ENCODE measurements around the gene DIAPH2. TPM values are rescaled to one million over a fixed set of nuclear protein-coding genes. Genes with fewer than 3 reads are reported as not detected.

The DIAPH2 gene
- total RNA-seq, 4 donors from 2014 or later = 41.8 to 64.5 (median 54.5) TPM

- no peaks in the 10 kb centered on the region for H3K9me3 ChIP-seq
- peaks cover 0 to 4% (median 0%) of the 10 kb centered on the region in 4 donors for H3K36me3 ChIP-seq
- no peak overlapping the region for H3K27ac ChIP-seq (replicated peaks in 1 of 4)
- WGBS = 90% methylated on average over 3 of the region's 3 CpGs
- H3K27me3 ChIP-seq = no peaks in the 10 kb centered on the region
- DNase-seq (ENCODE audit: extremely low spot score) = no peak
- H3K4me1 ChIP-seq = no peaks in the 10 kb centered on the region
- TF ChIP-seq EP300 (IDR thresholded peaks at IDR 0.05) = no peak
- TF ChIP-seq POLR2A (IDR thresholded peaks at IDR 0.05; ENCODE audit: low read depth) = no peak
- TF ChIP-seq CTCF (IDR thresholded peaks at IDR 0.05) = no peak
- no peak for TF ChIP-seq POLR2AphosphoS5 (IDR thresholded peaks at IDR 0.05)
- intact Hi-C loops (cut with DNase I) = no loop called here
- no peak overlapping the region for H3K4me3 ChIP-seq
Measured at GRCh38 chrX:97384685-97385084, 700.0 kb downstream of the DIAPH2 start.

- Histone ChIP-seq H3K4me1 (no peaks in the 10 kb centered on the region), H3K36me3 (peaks cover 0 to 4% (median 0%) of the 10 kb centered on the region in 4 donors), H3K27me3 (no peaks in the 10 kb centered on the region), H3K27ac (replicated peaks in 1 of 4) (no peak overlapping the region), H3K9me3 (no peaks in the 10 kb centered on the region), H3K4me3 (no peak overlapping the region)
- no peak for TF ChIP-seq POLR2AphosphoS5 (IDR thresholded peaks at IDR 0.05)
- TF ChIP-seq EP300 (IDR thresholded peaks at IDR 0.05) = no peak
- TF ChIP-seq CTCF (IDR thresholded peaks at IDR 0.05) = no peak
- TF ChIP-seq POLR2A (IDR thresholded peaks at IDR 0.05; ENCODE audit: low read depth) = no peak
- intact Hi-C loops (cut with DNase I) = no loop called here
- DNase-seq (ENCODE audit: extremely low spot score) = no peak
Measured at GRCh38 chrX:97387004-97387403, 702.4 kb downstream of the DIAPH2 start.

DNA sequence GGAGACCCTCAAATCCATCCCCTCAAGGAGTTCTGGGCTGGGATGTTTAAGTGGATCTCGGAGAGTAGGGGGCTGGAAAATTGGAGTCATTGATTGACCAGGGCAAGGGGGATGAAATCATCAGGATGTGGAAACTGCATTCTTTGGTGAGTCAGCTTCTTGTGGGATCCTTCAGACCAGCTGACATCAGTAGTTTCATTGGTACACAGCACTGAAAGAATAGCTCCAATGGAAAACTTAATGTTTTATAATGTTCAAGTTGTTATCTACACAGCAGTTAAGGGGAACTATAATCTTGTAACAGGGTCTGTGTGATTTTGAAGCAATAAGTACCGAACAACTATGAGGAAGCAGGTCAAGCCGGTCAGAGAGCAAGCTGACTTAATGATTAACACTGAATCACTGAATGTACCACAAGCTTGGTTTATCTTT lies 705.1 kb downstream of the DIAPH2 start:
- no peaks in the 10 kb centered on the region for H3K9me3 ChIP-seq
- H3K27me3 ChIP-seq = no peaks in the 10 kb centered on the region
- intact Hi-C loops (cut with DNase I) = no loop called here
- no peaks in the 10 kb centered on the region for H3K4me1 ChIP-seq
- no peak for TF ChIP-seq POLR2AphosphoS5 (IDR thresholded peaks at IDR 0.05)
- no peak for TF ChIP-seq CTCF (IDR thresholded peaks at IDR 0.05)
- TF ChIP-seq EP300 (IDR thresholded peaks at IDR 0.05) = no peak
- no peak for TF ChIP-seq POLR2A (IDR thresholded peaks at IDR 0.05; ENCODE audit: low read depth)
- H3K4me3 ChIP-seq = no peak overlapping the region
- H3K36me3 ChIP-seq = peaks cover 0 to 4% (median 0%) of the 10 kb centered on the region in 4 donors
- DNase-seq (ENCODE audit: extremely low spot score) = no peak
- H3K27ac ChIP-seq (replicated peaks in 1 of 4) = no peak overlapping the region
- 81% methylated on average over 3 of the region's 3 CpGs for WGBS

DNA sequence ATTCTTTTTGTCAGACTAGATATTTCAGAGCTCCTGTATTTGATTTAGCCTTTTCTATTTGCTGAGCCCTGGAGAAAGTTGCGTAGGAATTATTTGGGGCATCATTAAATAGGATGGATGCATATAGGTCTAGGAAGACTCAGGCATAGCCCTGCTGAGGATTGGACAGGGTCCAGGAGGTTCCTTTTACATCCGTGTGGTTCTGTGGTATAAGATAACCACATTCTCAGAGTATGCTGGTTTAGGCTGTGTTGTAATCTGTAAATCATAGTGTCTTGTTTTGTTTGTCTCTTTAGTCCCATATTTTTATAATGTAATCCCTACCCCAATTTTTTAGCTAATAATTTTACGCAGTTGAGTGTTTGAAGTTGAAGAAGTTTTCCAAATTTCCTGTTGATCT lies 712.7 kb downstream of the DIAPH2 start:
- WGBS = 78% methylated on average over 3 of the region's 3 CpGs
- Histone ChIP-seq H3K9me3 (no peaks in the 10 kb centered on the region), H3K27me3 (no peaks in the 10 kb centered on the region), H3K36me3 (no peaks in the 10 kb centered on the region), H3K4me1 (no peaks in the 10 kb centered on the region), H3K4me3 (no peak overlapping the region), H3K27ac (replicated peaks in 1 of 4) (no peak overlapping the region)
- TF ChIP-seq CTCF (IDR thresholded peaks at IDR 0.05) (no peak), POLR2A (IDR thresholded peaks at IDR 0.05; ENCODE audit: low read depth) (no peak), POLR2AphosphoS5 (IDR thresholded peaks at IDR 0.05) (no peak), EP300 (IDR thresholded peaks at IDR 0.05) (no peak)
- no peak for DNase-seq (ENCODE audit: extremely low spot score)
- intact Hi-C loops (cut with DNase I) = no loop called here

GRCh38 chrX:97398030-97398551 lies 713.4 kb downstream of the DIAPH2 start:
- Histone ChIP-seq H3K9me3 (no peaks in the 10 kb centered on the region), H3K36me3 (no peaks in the 10 kb centered on the region), H3K27ac (replicated peaks in 1 of 4) (no peak overlapping the region), H3K4me3 (no peak overlapping the region), H3K4me1 (no peaks in the 10 kb centered on the region), H3K27me3 (no peaks in the 10 kb centered on the region)
- TF ChIP-seq EP300 (IDR thresholded peaks at IDR 0.05) = no peak
- no peak for TF ChIP-seq POLR2A (IDR thresholded peaks at IDR 0.05; ENCODE audit: low read depth)
- no peak for TF ChIP-seq POLR2AphosphoS5 (IDR thresholded peaks at IDR 0.05)
- no peak for TF ChIP-seq CTCF (IDR thresholded peaks at IDR 0.05)
- intact Hi-C loops (cut with DNase I) = no loop called here
- WGBS = 74% methylated on average over 3 of the region's 3 CpGs
- DNase-seq (ENCODE audit: extremely low spot score) = no peak

All from esophagus muscularis mucosa (tissue), 4 donors.